Activated CD4-positive, alpha-beta T cell treated with anti-CD3 and anti-CD28 coated beads for 36 hours (primary cell): ENCODE data around the gene PPP4R4. TPM values are rescaled to one million over a fixed set of nuclear protein-coding genes. Genes with fewer than 3 reads are reported as not detected.
"Not testable (repeated sequence)": the region's sequence is repeated elsewhere in the genome, so short reads cannot be mapped to it uniquely, and the experiment has no call there.

Experiments
- ATAC-seq: fragments of 200-7000 bp; cut with Tn5 transposase; one replicate; pipeline ENCODE4 v1.10.0; 2021; ENCODE audit warnings: mild to moderate bottlenecking, moderate library complexity
- CTCF ChIA-PET: fragments of 350-600 bp; sonication (Branson Sonifier 250); formaldehyde crosslinking; loops from one replicate; lab custom pipeline; 2021; ENCODE audit warnings: antibody characterized with exemption; lab: Charles Lee
- POLR2A ChIA-PET: fragments of 350-600 bp; sonication (Branson Sonifier 250); formaldehyde crosslinking; loops from one replicate; lab custom pipeline; 2021; ENCODE audit warnings: antibody characterized with exemption, inconsistent platforms; lab: Charles Lee
- DNase-seq: peaks from one replicate; pipeline ENCODE4 v3.0.0-alpha.2; 2020
- H3K27ac Mint-ChIP-seq: one replicate; pipeline ENCODE4 v1.8.0; 2021; ENCODE audit warnings: mixed read lengths
- H3K27me3 Mint-ChIP-seq: one replicate; pipeline ENCODE4 v1.8.0; 2021; ENCODE audit warnings: mixed read lengths
- H3K36me3 Mint-ChIP-seq: one replicate; pipeline ENCODE4 v1.8.0; 2021; ENCODE audit warnings: low read depth, mixed read lengths
- H3K4me1 Mint-ChIP-seq: one replicate; pipeline ENCODE4 v1.8.0; 2021; ENCODE audit warnings: mixed read lengths
- H3K4me3 Mint-ChIP-seq: one replicate; pipeline ENCODE4 v1.8.0; 2021; ENCODE audit warnings: mild to moderate bottlenecking, moderate library complexity, mixed read lengths
- H3K9me3 Mint-ChIP-seq: one replicate; pipeline ENCODE4 v1.8.0; 2021; ENCODE audit warnings: low read depth, mixed read lengths
- intact Hi-C, 2 experiments: fragments of 100-400 bp; cut with DNase I in 1 of 2; cut with micrococcal nuclease in 1 of 2; formaldehyde crosslinking; loops; one replicate each; pipeline versions ENCODE4 v1.14.2 to v1.15.1; 2022 to 2024; cut with DNase I, micrococcal nuclease
- total RNA-seq, 2 experiments: library from RNA; stranded (reverse); gene quantifications; one replicate each; pipeline ENCODE4 v1.2.3, GENCODE V29; 2021

Gene PPP4R4
- total RNA-seq, 2 experiments from 2014 or later, result 21.4 TPM

- Mint-ChIP-seq H3K27ac (no peak overlapping the region), H3K27me3 (no peaks in the 10 kb centered on the region), H3K36me3 (no peaks in the 10 kb centered on the region), H3K9me3 (no peaks in the 10 kb centered on the region), H3K4me3 (no peak overlapping the region), H3K4me1 (peaks cover 16% of the 10 kb centered on the region)
- ATAC-seq (no peak), DNase-seq (no peak)
- CTCF ChIA-PET, result interaction anchor here (1.3 to 3.3 kb wide), 3 partner anchors 8 to 107 kb away, joined by 3 to 19 read pairs (median 4); no protein-coding TSS in a partner anchor
- intact Hi-C loops, result no loop called here
- POLR2A ChIA-PET, result no interaction called here
Observed at GRCh38 chr14:94143711-94144110, 30.4 kb upstream of the PPP4R4 start.

- Mint-ChIP-seq H3K27ac (no peak overlapping the region), H3K27me3 (no peaks in the 10 kb centered on the region), H3K4me3 (no peak overlapping the region), H3K4me1 (peaks cover 16% of the 10 kb centered on the region), H3K9me3 (no peaks in the 10 kb centered on the region), H3K36me3 (no peaks in the 10 kb centered on the region)
- POLR2A ChIA-PET, result no interaction called here
- intact Hi-C loops, result no loop called here
- no peak for ATAC-seq
- no peak for DNase-seq
- CTCF ChIA-PET, result interaction anchor here (2.0 kb wide), 1 partner anchor 8 kb away, joined by 11 read pairs; no protein-coding TSS in a partner anchor
Observed at GRCh38 chr14:94144765-94145164, 29.4 kb upstream of the PPP4R4 start.

GRCh38 chr14:94145902-94146527 is 28.1 kb upstream of the PPP4R4 start:
- intact Hi-C loops, result no loop called here
- CTCF ChIA-PET, result interaction anchor here (1.4 to 2.0 kb wide), 2 partner anchors 9 to 13 kb away, joined by 4 to 11 read pairs; no protein-coding TSS in a partner anchor

GRCh38 chr14:94152676-94153075 is 21.4 kb upstream of the PPP4R4 start:
- H3K27me3 Mint-ChIP-seq, result peaks cover 6% of the 10 kb centered on the region
- no peaks in the 10 kb centered on the region for H3K36me3 Mint-ChIP-seq
- H3K27ac Mint-ChIP-seq, result no peak overlapping the region
- ATAC-seq (no peak), DNase-seq (no peak)
- H3K4me3 Mint-ChIP-seq, result no peak overlapping the region
- peaks cover 14% of the 10 kb centered on the region for H3K4me1 Mint-ChIP-seq
- ChIA-PET POLR2A (no interaction called here), CTCF (interaction anchor here (1.1 to 2.7 kb wide), 2 partner anchors 10 to 16 kb away, joined by 4 to 12 read pairs; no protein-coding TSS in a partner anchor)
- intact Hi-C loops, result no loop called here
- no peaks in the 10 kb centered on the region for H3K9me3 Mint-ChIP-seq

More at GRCh38 chr14:94145902-94146527, 28.1 kb upstream of the PPP4R4 start:
- POLR2A ChIA-PET, result no interaction called here
- Mint-ChIP-seq H3K27me3 (peaks cover 3% of the 10 kb centered on the region), H3K27ac (no peak overlapping the region), H3K4me1 (peaks cover 16% of the 10 kb centered on the region), H3K36me3 (no peaks in the 10 kb centered on the region), H3K9me3 (no peaks in the 10 kb centered on the region), H3K4me3 (no peak overlapping the region)
- DNase-seq (no peak), ATAC-seq (no peak)

GRCh38 chr14:94153750-94154342 is 20.3 kb upstream of the PPP4R4 start:
- H3K36me3 Mint-ChIP-seq, result no peaks in the 10 kb centered on the region

GRCh38 chr14:94156143-94156542 is 18.0 kb upstream of the PPP4R4 start:
- POLR2A ChIA-PET, ATAC-seq, intact Hi-C loops, H3K36me3 Mint-ChIP-seq, H3K27me3 Mint-ChIP-seq, DNase-seq, H3K9me3 Mint-ChIP-seq, H3K27ac Mint-ChIP-seq, H3K4me3 Mint-ChIP-seq: not testable (repeated sequence)
- CTCF ChIA-PET, result interaction anchor here (1.2 to 4.2 kb wide), 3 partner anchors 20 to 24 kb away, joined by 5 to 21 read pairs (median 12); no protein-coding TSS in a partner anchor
- peaks cover 41% of the 10 kb centered on the region for H3K4me1 Mint-ChIP-seq

More at GRCh38 chr14:94153750-94154342, 20.3 kb upstream of the PPP4R4 start:
- no peak overlapping the region for H3K27ac Mint-ChIP-seq
- POLR2A ChIA-PET, result interaction anchor here (0.7 kb wide), 1 partner anchor 17 kb away, joined by 3 read pairs; no protein-coding TSS in a partner anchor
- peaks cover 6% of the 10 kb centered on the region for H3K27me3 Mint-ChIP-seq
- DNase-seq (no peak), ATAC-seq (no peak)
- H3K4me3 Mint-ChIP-seq, result no peak overlapping the region
- no peaks in the 10 kb centered on the region for H3K9me3 Mint-ChIP-seq
- peaks cover 26% of the 10 kb centered on the region for H3K4me1 Mint-ChIP-seq
- intact Hi-C loops, result no loop called here
- CTCF ChIA-PET, result interaction anchor here (1.0 to 2.7 kb wide), 2 partner anchors 17 to 22 kb away, joined by 3 to 12 read pairs; no protein-coding TSS in a partner anchor

- ChIA-PET POLR2A (no interaction called here), CTCF (interaction anchor here (1.2 to 4.2 kb wide), 4 partner anchors 15 to 24 kb away, joined by 3 to 21 read pairs (median 8); no protein-coding TSS in a partner anchor)
- no peaks in the 10 kb centered on the region for H3K9me3 Mint-ChIP-seq
- H3K36me3 Mint-ChIP-seq, result no peaks in the 10 kb centered on the region
- H3K27me3 Mint-ChIP-seq, result peaks cover 2% of the 10 kb centered on the region
- H3K27ac Mint-ChIP-seq, result no peak overlapping the region
- DNase-seq (no peak), ATAC-seq (peak; percentile 60)
- H3K4me3 Mint-ChIP-seq, result no peak overlapping the region
- intact Hi-C loops, result no loop called here
- H3K4me1 Mint-ChIP-seq, result peaks cover 50% of the 10 kb centered on the region
Observed at GRCh38 chr14:94157197-94157596, 16.9 kb upstream of the PPP4R4 start.

- H3K27me3 Mint-ChIP-seq, result no peaks in the 10 kb centered on the region
- no peaks in the 10 kb centered on the region for H3K36me3 Mint-ChIP-seq
- H3K4me3 Mint-ChIP-seq, result no peak overlapping the region
- ATAC-seq, result peak; percentile 65
- peak; percentile 54 for DNase-seq
- no peak overlapping the region for H3K27ac Mint-ChIP-seq
- intact Hi-C loops, result no loop called here
- CTCF ChIA-PET, result interaction anchor here (1.1 to 4.2 kb wide), 5 partner anchors 15 to 22 kb away, joined by 3 to 21 read pairs (median 4); no protein-coding TSS in a partner anchor
- POLR2A ChIA-PET, result interaction anchor here (0.6 kb wide), 1 partner anchor 77 kb away, joined by 3 read pairs; the partner anchor contains the start of genes DDX24 and IFI27L1
- peaks cover 60% of the 10 kb centered on the region for H3K4me1 Mint-ChIP-seq
- no peaks in the 10 kb centered on the region for H3K9me3 Mint-ChIP-seq
Observed at GRCh38 chr14:94158239-94158883, 15.8 kb upstream of the PPP4R4 start.

- ChIA-PET POLR2A (no interaction called here), CTCF (interaction anchor here (1.2 to 3.1 kb wide), 3 partner anchors 14 to 29 kb away, joined by 3 to 12 read pairs (median 5); no protein-coding TSS in a partner anchor)
- no peaks in the 10 kb centered on the region for H3K36me3 Mint-ChIP-seq
- ATAC-seq, result no peak
- H3K27me3 Mint-ChIP-seq, result no peaks in the 10 kb centered on the region
- intact Hi-C loops, result no loop called here
- peak overlapping the region; percentile 72 for H3K27ac Mint-ChIP-seq
- H3K4me3 Mint-ChIP-seq, result no peak overlapping the region
- H3K9me3 Mint-ChIP-seq, result no peaks in the 10 kb centered on the region
- peaks cover 73% of the 10 kb centered on the region for H3K4me1 Mint-ChIP-seq
- no peak for DNase-seq
Observed at GRCh38 chr14:94161058-94161457, 13.1 kb upstream of the PPP4R4 start.

GRCh38 chr14:94161981-94162380 is 12.1 kb upstream of the PPP4R4 start:
- H3K4me1 Mint-ChIP-seq, result peaks cover 73% of the 10 kb centered on the region
- intact Hi-C loops, result no loop called here
- no peak overlapping the region for H3K4me3 Mint-ChIP-seq

GRCh38 chr14:94162466-94162865 is 11.7 kb upstream of the PPP4R4 start:
- ATAC-seq (no peak), DNase-seq (no peak)
- H3K4me1 Mint-ChIP-seq, result peaks cover 69% of the 10 kb centered on the region
- no peaks in the 10 kb centered on the region for H3K9me3 Mint-ChIP-seq
- H3K4me3 Mint-ChIP-seq, result no peak overlapping the region
- no peaks in the 10 kb centered on the region for H3K27me3 Mint-ChIP-seq
- ChIA-PET POLR2A (interaction anchor here (0.6 kb wide), 1 partner anchor 943 kb away, joined by 6 read pairs; no protein-coding TSS in a partner anchor), CTCF (interaction anchor here (0.6 to 3.1 kb wide), 7 partner anchors 17 to 513 kb away, joined by 3 to 12 read pairs (median 3); no protein-coding TSS in a partner anchor)
- intact Hi-C loops, result no loop called here
- peak overlapping the region; percentile 65 for H3K27ac Mint-ChIP-seq
- H3K36me3 Mint-ChIP-seq, result no peaks in the 10 kb centered on the region

More at GRCh38 chr14:94161981-94162380, 12.1 kb upstream of the PPP4R4 start:
- ATAC-seq (no peak), DNase-seq (peak; percentile 24)
- ChIA-PET CTCF (interaction anchor here (0.6 to 3.1 kb wide), 6 partner anchors 17 to 513 kb away, joined by 3 to 12 read pairs (median 4); no protein-coding TSS in a partner anchor), POLR2A (no interaction called here)
- Mint-ChIP-seq H3K36me3 (no peaks in the 10 kb centered on the region), H3K9me3 (no peaks in the 10 kb centered on the region), H3K27ac (peak overlapping the region; percentile 65), H3K27me3 (no peaks in the 10 kb centered on the region)
